Amniotic stem cell (primary cell): ENCODE results near the gene NDUFA3.
"Not testable (repeated sequence)": the region's sequence is repeated elsewhere in the genome, so short reads cannot be mapped to it uniquely, and the experiment has no call there.

Experiments
- DNase-seq: peaks from one replicate; lab custom pipeline; 2025; lab: John Stamatoyannopoulos, UW

Gene NDUFA3

GRCh38 chr19:54102421-54103169 is at the start of gene NDUFA3:
Gene NDUFA3, plus strand, starts transcription at chr19:54102855. Its CDS starts 24 bp downstream, at chr19:54102879.
- DNase-seq = peak; percentile 98

DNA sequence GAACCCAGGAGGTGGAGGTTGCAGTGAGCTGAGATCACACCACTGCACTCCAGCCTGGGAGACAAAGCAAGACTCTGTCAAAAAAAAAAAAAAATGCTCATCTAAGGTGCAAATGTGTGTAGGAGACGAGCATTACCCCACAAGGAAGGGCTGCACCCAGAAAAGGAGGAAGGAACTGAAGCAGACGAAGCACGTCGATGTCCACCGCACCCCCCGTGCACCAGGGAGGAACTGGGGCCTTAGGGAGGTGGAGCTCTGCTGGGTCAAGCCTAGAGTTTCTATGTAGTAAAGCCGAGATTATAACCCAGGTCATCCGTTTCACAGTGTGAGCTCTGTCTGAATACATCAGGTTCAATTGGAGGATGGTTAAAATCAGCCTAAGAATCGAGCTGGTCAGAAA is 40.0 kb upstream of the NDUFA3 start:
- no peak for DNase-seq

- DNase-seq = no peak
Observed at GRCh38 chr19:54063350-54064116, 39.1 kb upstream of the NDUFA3 start, which contains the start of gene VSTM1. Gene VSTM1, minus strand, starts transcription at chr19:54063897. Its CDS starts 120 bp downstream, at chr19:54063777.

DNA sequence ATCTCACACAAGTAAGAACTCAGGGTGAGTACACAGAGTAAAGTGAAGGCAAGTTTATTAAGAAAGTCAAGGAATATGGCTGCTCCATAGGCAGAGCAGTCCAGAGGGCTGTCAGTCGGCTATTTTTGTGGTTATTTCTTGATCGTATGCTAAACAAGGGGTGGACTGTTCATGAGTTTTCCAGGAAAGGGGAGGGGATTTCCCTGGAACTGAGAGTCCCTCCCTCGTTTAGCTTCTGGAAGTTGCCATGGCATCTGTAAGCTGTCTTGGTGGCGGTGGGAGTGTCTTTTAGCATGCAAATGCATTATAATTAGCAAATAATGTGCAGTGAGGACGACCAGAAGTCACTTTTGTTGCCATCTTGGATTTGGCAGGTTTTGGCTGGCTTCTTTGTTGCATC is 33.2 kb upstream of the NDUFA3 start:
- DNase-seq = no peak

- DNase-seq = no peak
Observed at GRCh38 chr19:54073829-54074228, 28.8 kb upstream of the NDUFA3 start.

GRCh38 chr19:54074851-54075250 is 27.8 kb upstream of the NDUFA3 start:
- no peak for DNase-seq

GRCh38 chr19:54077334-54077733 is 25.3 kb upstream of the NDUFA3 start:
- DNase-seq = no peak

DNA sequence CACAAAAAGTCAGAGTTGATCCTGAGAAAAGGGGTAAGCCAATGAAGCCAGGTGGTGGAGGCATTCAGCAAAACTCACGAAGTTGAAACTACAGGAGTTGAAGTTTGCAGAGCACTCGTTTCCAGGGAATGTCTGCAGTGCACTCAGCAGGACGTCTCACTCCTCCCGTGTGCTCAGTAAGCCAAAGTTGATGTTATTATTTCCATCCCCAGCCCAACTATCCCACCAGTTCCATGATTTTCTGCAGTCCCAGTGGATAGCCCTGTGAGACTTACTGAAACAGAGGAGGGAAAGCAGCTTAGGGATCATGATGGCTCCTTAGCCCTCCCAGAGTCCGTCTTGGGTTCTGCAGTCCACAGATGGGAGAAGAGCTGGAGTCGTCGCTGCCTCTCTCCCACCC is 21.6 kb upstream of the NDUFA3 start, which contains the start of gene TARM1:
Gene TARM1 (minus strand): TSS at position 334 of the 400 bp plus-strand sequence. CDS start 25 bp downstream, at position 309.
- no peak for DNase-seq

- DNase-seq = no peak
Observed at GRCh38 chr19:54084410-54084809, 18.2 kb upstream of the NDUFA3 start.

- no peak for DNase-seq
Observed at GRCh38 chr19:54094426-54095000, 8.1 kb upstream of the NDUFA3 start.

DNA sequence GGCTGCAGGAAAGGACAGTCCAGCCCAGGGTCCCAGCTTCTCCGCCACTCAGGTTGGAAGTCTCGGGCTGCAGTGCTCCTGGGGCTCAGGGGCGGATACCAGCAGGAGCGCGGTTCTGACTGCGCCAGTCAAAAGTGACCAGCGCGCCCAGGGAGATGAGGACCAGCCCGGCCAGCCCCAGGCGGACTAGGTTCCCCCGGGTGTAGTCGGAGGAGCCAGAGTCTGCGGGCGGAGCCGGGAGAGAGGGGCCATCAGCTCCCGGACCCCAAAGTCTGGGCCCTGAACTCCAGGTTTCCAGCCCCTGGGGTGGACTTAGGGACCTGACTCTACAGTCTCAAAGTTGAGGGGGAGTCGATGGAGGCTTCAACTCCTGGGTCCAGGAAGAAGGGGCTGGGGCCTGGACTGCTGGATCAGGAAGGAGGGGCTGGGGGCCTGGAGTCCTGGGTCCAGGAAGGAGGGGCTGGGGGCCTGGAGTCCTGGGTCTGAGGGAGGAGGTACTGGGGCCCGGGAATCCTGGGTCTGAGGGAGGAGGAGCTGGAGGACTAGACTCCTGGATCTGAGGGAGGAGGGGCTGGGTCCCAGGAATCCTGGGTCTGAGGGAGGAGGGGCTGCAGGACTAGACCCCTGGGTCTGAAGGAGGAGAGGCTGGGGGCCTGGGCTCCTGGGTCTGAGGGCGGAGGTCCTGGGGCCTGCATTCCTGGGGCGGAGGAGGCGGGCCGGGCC is 7.4 kb upstream of the NDUFA3 start:
- DNase-seq = no peak

- peak; percentile 25 for DNase-seq
Observed at GRCh38 chr19:54095859-54096616, 6.6 kb upstream of the NDUFA3 start.

GRCh38 chr19:54096617-54097106 is 6.0 kb upstream of the NDUFA3 start:
- no peak for DNase-seq

DNA sequence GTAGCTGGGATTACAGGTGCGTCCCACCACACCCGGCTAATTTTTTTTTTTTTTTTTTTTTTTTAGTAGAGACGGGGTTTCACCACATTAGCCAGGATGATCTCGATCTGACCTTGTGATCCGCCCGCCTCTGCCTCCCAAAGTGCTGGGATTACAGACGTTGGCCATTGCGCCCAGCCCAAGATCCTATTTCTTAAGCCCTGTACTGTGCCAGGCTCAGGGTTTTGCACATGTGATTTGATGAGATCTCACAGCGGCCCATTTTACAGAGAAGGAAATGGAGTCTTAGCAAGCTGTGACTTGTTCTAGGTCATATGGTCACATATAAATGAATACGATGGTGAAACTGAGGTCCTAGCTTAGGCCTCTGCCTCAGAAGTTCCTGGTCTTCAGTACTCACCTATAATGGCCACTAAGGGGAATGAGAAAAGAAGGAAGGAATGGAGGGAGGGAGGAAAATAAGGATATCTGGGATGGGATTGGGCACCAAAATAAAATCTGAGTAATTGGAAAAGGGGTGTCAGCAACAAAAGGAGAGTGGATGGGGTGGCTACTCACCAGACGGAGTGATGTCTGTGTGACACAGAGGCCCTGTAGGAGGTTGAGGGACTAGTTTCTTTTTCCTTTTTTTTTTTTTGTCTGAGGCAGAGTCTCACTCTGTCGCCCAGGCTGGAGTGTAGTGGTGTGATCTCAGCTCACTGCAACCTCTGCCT is 3.3 kb upstream of the NDUFA3 start:
- no peak for DNase-seq

DNA sequence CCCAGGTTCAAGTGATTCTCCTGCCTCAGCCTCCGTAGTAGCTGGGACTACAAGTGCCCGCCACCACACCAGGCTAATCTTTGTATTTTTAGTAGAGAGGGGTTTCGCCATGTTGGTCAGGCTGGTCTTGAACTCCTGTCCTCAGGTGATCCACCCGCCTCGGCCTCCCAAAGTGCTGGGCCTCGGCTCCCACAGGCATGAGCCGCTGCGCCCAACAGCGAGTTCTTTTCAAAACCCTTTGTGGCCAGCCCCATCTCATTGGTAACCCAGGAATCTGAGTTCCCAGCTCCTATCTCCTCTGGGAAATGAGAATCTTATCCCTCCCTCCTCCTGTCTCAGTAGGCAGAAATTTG is 2.8 kb upstream of the NDUFA3 start:
- not testable (repeated sequence) for DNase-seq

GRCh38 chr19:54100561-54100960 is 2.1 kb upstream of the NDUFA3 start, which contains the start of gene OSCAR:
Gene OSCAR, minus strand, starts transcription at chr19:54100803. Its CDS starts 11 bp downstream, at chr19:54100792.
- no peak for DNase-seq

GRCh38 chr19:54104998-54105715 is 2.5 kb downstream of the NDUFA3 start:
- DNase-seq = no peak

DNA sequence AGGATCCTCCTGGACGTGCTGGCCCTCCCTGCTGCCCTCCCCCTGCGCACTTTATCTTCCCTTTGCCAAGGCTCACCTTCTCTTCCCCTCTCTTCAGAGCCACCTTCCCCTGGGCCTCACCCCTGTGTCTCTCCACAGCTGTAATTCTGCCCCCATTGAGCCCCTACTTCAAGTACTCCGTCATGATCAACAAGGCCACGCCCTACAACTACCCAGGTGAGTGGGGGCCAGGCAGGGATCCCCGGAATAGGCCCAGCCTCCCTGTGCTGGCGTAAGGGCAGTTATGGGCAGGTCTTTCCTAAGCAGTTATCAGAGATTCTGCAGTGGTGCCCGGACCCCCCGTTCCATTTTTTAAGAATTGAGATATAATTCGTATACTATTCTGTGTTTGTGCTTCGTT is 3.1 kb downstream of the NDUFA3 start:
- no peak for DNase-seq

- no peak for DNase-seq
Observed at GRCh38 chr19:54106716-54107115, 4.1 kb downstream of the NDUFA3 start.
